ENCODE measurements around the gene UCKL1.
"Not testable (repeated sequence)": the region's sequence is repeated elsewhere in the genome, so short reads cannot be mapped to it uniquely, and the experiment has no call there.

The UCKL1 gene

DNA sequence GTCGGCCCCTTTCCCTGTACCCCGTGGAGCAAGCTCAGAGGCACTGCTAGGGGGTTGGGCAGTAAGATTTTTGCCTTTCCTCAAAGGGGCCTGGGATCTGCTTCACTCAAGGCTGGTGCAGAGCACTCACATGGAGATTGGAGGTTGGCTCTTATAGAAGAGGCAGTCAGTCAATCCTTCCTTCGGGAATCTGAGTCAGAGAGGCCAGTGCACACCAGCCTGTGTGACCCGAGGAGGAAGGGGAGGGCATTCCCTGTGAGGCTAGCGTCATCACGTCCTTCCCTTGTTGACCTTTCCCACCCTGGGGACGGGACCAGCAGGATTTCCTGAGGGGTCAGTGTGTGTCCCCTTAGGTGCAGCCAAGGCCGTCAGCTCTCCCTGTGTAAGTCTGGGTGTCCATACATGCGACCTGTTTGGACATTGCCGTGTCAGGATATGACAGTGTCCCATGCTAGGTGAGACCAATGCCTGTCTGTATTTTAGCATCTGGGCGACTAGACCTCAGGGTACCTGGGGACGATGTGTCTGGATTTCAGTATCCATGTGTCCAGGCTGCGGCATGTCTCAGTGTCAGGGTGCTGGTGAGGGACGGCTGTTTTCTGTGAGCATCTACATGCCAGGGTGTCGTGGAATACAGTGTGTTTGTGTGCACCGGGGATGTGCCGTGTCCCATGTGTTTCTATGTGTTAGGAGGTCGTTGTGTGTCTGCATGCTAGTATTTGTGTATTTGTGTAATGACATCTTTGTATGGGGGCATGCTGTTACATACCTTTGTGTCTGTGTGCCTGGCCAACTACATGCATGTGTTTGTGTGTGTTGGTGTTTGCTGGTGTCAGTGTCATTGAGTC, 16.3 kb upstream of the UCKL1 start:
- DNase-seq: no peak

DNA sequence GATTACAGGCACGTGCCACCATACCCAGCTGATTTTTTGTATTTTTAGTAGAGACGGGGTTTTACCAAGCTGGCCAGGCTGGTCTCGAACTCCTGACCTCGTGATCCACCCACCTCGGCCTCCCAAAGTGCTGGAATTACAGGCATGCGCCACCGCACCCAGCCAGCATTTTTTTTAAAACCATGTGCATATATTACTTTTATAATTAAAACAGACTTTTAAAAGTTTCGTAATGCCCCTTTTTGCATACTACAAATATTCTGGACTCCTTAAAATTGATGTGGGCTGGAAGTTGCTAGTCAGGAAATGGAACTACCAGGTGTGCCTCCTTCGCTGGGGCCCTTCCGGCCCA, 15.7 kb upstream of the UCKL1 start:
- DNase-seq: not testable (repeated sequence)

DNA sequence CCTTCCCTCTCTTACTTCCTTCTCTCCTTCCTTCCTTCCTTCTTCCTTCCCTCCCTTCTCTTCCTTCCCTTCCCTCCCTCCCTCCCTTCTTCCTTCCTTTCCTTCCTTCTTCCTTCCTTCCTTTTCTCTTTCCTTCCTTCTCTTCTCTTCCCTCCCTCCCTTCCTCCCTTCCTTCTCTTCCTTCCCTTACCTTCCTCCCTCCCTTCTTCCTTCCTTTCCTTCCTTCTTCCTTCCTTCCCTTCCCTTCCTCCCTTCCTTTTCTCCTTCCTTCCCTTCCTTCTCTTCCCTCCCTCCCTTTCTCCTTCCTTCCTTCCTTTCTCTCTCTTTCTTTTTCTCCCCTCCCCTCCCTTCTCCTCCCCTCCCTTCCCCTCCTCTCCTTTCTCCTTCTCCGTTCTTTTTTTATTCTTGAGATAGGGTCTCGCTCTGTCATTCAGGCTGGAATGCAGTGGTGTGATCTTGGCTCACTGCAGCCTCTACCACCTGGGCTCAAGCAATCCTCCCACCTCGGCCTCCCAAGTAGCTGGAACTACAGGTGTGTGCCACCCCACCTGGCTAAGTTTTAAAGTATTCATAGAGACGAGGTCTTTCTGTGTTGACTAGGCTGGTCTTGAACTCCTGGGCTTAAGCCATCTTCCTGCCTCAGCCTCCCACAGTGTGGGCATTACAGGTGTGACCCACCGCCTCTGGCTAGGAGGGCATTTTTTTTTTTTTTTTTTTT, 14.7 kb upstream of the UCKL1 start:
- no peak for DNase-seq

DNA sequence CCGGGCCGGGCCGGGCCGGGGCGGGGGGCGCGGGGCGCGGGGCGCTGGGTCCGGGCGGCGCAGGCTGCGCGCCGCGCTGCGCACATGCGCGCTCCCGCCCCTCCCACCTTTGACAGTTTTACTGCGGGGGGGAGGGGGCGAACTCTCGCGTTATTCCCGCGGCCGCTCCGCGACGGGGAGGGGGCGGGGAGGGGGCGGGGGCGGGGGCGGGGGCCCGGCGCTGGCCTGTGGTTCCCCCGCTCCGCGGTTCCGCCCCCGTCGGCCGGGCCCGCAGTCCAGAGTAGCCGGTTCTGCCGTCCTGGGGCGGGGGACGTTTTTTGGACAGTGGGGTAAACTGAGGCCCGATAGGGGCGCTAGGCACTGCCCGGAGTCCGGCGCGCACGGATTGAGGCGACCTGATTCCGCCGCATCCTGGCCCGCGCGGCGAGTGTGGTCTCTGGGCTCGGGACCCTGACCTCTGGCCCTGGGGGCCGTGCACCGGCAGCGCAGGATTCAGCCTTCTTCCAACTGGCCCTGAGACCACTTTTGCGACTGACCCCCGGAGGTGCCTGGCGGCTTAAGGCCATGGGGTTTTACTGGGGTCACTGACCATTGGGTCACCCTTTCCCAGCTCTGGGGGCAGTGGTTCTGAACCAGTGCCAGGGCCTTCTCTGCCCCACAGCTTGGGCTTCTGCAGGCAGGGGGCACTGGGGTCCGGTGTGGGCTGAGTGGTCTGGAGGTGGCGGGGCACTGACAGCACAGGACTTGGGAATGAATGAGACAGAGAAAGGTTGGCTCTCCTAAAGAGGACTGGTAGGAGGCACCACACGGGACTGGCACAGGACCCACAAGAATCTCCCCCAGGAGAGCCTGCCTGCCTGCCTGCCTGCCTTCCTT, 13.9 kb upstream of the UCKL1 start, which contains the start of gene ZNF512B:
TSS of gene ZNF512B (minus strand) at position 93 of the 876 bp plus-strand sequence. CDS start 1,980 bp downstream, outside the sequence.
- peak; percentile 71 for DNase-seq

DNA sequence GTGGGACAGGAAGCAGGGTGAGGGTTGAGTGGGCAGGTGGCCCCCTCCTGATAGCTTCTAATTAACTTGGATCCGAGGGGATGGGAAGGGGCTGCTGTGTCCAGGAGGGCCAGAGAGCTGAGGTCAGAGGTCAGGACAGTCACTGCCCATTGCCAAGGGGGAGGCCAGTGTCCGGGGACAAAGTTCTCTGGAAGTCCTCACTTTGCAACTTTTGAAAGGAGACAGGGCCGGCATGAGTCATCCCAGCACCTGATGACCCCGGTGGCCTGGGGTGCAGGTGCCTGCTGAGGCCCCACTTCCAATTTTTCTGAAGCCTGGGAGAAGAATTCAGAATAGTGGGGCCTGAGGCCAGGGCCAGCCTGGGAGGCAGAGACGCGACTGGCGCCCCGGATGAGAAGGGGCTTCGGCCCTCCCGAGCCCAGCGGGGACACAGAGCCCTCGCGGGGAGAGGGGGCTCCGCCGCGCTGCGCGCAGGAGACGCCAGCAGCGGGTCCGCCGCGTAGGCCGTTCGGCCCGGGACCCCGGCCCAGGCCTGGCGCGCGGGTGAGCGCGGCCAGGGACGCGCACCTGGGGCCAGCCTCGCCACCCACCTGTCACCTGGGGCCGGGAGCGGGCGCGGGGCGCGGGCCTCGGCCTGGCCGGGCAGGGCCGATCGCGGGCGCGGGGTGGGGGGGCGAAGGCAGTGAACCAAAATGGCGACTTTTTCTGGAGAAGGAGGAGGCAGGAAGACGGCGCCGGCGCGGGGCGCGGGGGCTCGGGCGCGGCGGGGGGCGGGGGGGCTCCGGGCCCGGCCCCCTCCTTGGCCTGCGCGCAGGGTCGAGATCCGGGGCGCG, 12.9 kb upstream of the UCKL1 start:
- no peak for DNase-seq

- no peak for DNase-seq
Observed at GRCh38 chr20:63968136-63968927, 12.1 kb upstream of the UCKL1 start.

DNA sequence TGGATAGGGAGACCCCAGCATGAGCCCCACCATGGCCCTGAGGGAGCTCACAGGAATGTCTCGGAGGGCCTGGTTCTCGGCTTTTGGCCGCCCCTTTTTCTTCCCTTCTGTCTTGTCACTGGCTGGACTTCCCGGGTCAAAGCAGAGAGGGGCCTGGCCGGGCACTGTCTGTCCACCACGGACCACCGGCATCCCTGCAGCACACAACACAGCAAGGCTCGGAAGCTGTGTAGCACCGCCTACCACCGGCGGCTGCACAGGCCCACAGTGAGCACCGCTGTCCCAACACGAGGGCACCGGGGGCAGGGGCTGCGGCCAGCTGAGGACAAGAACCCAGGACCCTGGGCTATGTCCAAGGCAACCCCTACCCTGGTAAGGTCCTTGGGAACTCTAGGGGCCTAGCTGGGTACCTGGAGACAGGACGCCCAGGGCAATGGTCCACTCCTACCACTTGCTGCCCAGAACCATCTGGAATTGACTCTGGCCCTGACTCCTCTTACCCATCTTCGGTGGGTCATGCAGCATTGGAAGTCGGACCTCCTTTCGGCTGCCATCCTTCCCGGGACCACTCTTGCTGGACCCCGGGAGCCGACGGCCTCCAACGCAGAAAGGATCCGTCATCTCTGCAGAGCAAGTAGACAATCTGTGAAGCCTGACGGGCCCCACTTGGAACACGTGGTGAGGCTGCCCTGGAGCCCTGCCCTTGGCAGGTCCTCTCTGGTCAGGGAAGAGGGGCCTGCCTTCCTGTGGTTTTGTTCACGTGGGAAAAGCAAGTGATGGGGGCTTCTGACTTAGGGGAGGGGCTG, 11.3 kb upstream of the UCKL1 start:
- DNase-seq: no peak

- DNase-seq: no peak
Observed at GRCh38 chr20:63966944-63967322, 10.7 kb upstream of the UCKL1 start.

GRCh38 chr20:63966172-63966943, 10.1 kb upstream of the UCKL1 start:
- no peak for DNase-seq

- DNase-seq: no peak
Observed at GRCh38 chr20:63964412-63964811, 8.2 kb upstream of the UCKL1 start.

DNA sequence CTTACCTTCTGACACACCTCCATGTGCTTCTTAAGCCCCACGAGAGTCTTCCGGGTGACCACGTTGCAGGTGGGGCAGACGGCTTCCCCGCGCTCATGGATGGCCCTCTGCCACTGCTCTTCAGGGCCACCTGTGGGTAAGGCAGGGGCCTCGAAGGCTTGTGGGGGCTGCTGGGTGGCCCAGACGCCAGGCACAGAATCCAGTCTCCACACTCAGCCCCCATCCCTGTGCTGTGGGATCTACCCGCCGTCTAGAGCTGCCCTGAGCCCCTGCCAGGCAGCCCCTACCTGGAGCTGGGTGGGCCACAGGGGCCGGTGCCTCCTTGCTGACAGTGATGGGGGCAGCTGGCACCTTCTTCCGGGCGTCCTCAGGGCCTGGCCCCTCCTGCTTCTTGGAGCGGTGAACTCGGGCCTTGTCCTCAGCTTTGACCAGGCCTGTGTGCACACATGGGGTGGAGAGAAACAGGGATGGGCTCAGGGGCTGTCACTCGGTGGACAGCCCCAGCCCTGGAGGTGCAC, 7.6 kb upstream of the UCKL1 start:
- DNase-seq: no peak

DNA sequence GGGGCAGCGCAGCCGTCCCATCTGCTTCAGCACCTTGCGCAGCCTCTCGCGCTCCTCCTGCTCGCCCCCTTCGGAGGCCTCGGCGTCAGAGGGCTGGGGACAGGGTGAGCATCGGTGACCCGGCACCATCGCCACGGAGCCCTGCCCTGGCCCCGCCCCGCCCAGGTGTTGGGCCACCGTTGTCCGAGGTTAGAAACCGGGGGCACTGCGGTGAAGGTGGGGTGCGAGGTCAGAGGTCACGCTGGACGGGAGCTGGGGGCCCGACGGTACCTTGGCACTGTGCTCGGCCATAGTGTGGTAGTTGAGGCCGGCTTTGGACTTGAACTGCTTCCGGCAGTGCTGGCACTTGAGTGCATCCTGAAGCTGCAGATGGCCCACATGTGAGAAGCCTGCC, 7.1 kb upstream of the UCKL1 start:
- no peak for DNase-seq

- DNase-seq: no peak
Observed at GRCh38 chr20:63962426-63963347, 6.5 kb upstream of the UCKL1 start.

DNA sequence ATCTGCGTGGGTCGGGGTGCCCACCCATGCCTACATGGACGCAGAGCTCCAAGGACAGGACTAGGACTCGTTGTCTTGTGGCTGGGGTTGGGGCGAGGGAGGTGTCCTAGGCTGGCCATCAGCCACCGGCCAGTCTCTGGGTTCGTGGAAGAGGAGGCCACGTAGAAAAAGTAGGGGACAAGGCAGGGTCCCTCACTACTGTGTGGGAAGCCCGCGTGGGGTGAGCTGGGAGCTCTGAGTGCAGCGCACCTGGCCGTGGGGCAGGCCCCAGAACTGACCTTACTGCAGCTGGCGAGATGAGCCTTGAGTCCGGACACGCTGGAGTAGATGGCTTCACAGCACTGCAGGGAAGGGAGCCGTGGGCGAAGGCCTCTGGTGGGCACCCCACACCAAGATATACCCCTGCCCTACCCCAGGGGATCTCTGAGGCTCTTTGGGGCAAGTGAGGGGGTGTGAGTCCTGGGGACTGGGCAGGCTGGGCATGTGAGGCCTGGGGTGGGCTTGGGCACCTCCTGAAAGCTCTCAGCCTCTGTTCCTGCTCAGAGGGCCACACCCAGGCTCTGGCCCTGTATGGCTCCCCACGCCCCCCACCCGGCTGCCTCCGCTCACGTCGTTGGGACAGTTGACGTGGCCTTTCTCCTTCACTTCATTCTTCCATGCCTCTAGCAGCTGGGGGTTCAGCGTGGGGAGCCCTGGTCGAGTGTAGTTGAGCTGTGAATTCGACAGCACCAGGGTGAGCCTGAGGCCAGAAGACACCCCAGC, 5.6 kb upstream of the UCKL1 start:
- no peak for DNase-seq

- DNase-seq: not testable (repeated sequence)
Observed at GRCh38 chr20:63960654-63961621, 4.7 kb upstream of the UCKL1 start.

GRCh38 chr20:63959699-63960075, 3.5 kb upstream of the UCKL1 start:
- no peak for DNase-seq

Measured in COR-L47 (cell line).